Measurements from ENCODE around the gene MTUS2. TPM values are rescaled to one million over a fixed set of nuclear protein-coding genes. Genes with fewer than 3 reads are reported as not detected.

The MTUS2 gene
- polyA plus RNA-seq, 1 donor from 2014 or later, result 4.4 TPM

DNA sequence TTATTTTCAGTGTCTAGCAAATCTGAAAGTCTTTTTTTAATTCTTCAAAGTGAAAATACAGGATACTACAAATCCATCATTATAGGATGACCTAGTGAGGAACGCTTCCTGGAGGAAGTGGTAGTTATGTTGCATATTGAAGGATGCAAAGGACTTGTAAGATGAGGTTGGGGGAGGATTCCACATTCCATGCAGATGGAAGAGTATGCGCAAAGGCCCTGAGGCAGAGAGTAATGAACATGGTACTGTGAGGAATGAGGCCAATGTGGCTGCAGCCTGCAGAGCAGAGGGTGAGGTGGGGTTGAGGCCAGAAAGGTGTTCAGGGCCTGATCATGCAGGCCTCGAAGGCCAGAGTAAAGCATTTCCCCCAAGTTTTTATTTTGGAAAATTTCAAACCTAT is 202.8 kb downstream of the MTUS2 start:
- Histone ChIP-seq H3K36me3 (ENCODE audit: insufficient read depth, low read length) (no peaks in the 10 kb centered on the region), H3K27ac (ENCODE audit: low read length) (no peak overlapping the region), H3K9ac (ENCODE audit: low read length) (no peak overlapping the region), H3K4me3 (ENCODE audit: low read length) (no peak overlapping the region), H3F3A (ENCODE audit: insufficient read depth, low read length, poor library complexity, severe bottlenecking) (no peaks in the 10 kb centered on the region), H3K27me3 (ENCODE audit: insufficient read depth, low read depth, low read length) (no peaks in the 10 kb centered on the region), H3K4me2 (ENCODE audit: low read length) (no peak overlapping the region), H3K79me2 (replicated peaks; ENCODE audit: insufficient read depth, low read length) (no peaks in the 10 kb centered on the region), H2AFZ (ENCODE audit: low read depth, low read length) (no peak overlapping the region), H3K9me3 (ENCODE audit: low read length) (no peaks in the 10 kb centered on the region), H4K20me1 (ENCODE audit: insufficient read depth) (no peaks in the 10 kb centered on the region), H3K9me2 (ENCODE audit: insufficient read depth, low read length) (no peaks in the 10 kb centered on the region)
- TF ChIP-seq EP300 (conservative IDR thresholded peaks at IDR 0.05; ENCODE audit: poor library complexity, severe bottlenecking), result no peak
- TF ChIP-seq TAF1 (IDR thresholded peaks at IDR 0.05; ENCODE audit: low read depth), result no peak
- TF ChIP-seq, protein P1, sequence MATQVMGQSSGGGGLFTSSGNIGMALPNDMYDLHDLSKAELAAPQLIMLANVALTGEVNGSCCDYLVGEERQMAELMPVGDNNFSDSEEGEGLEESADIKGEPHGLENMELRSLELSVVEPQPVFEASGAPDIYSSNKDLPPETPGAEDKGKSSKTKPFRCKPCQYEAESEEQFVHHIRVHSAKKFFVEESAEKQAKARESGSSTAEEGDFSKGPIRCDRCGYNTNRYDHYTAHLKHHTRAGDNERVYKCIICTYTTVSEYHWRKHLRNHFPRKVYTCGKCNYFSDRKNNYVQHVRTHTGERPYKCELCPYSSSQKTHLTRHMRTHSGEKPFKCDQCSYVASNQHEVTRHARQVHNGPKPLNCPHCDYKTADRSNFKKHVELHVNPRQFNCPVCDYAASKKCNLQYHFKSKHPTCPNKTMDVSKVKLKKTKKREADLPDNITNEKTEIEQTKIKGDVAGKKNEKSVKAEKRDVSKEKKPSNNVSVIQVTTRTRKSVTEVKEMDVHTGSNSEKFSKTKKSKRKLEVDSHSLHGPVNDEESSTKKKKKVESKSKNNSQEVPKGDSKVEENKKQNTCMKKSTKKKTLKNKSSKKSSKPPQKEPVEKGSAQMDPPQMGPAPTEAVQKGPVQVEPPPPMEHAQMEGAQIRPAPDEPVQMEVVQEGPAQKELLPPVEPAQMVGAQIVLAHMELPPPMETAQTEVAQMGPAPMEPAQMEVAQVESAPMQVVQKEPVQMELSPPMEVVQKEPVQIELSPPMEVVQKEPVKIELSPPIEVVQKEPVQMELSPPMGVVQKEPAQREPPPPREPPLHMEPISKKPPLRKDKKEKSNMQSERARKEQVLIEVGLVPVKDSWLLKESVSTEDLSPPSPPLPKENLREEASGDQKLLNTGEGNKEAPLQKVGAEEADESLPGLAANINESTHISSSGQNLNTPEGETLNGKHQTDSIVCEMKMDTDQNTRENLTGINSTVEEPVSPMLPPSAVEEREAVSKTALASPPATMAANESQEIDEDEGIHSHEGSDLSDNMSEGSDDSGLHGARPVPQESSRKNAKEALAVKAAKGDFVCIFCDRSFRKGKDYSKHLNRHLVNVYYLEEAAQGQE (IDR thresholded peaks at IDR 0.05; ENCODE audit: borderline replicate concordance), result no peak
- TF ChIP-seq MXI1 (conservative IDR thresholded peaks at IDR 0.05; ENCODE audit: poor library complexity, severe bottlenecking), result no peak
- TF ChIP-seq, protein P2, sequence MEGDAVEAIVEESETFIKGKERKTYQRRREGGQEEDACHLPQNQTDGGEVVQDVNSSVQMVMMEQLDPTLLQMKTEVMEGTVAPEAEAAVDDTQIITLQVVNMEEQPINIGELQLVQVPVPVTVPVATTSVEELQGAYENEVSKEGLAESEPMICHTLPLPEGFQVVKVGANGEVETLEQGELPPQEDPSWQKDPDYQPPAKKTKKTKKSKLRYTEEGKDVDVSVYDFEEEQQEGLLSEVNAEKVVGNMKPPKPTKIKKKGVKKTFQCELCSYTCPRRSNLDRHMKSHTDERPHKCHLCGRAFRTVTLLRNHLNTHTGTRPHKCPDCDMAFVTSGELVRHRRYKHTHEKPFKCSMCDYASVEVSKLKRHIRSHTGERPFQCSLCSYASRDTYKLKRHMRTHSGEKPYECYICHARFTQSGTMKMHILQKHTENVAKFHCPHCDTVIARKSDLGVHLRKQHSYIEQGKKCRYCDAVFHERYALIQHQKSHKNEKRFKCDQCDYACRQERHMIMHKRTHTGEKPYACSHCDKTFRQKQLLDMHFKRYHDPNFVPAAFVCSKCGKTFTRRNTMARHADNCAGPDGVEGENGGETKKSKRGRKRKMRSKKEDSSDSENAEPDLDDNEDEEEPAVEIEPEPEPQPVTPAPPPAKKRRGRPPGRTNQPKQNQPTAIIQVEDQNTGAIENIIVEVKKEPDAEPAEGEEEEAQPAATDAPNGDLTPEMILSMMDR (IDR thresholded peaks at IDR 0.05; ENCODE audit: poor library complexity, severe bottlenecking), result no peak
- TF ChIP-seq POLR2AphosphoS5 (IDR thresholded peaks at IDR 0.05), result no peak
- TF ChIP-seq EZH2 (IDR thresholded peaks at IDR 0.05; ENCODE audit: borderline replicate concordance, insufficient read depth, low read length, poor library complexity, severe bottlenecking), result no peak
- TF ChIP-seq RAD21 (conservative IDR thresholded peaks at IDR 0.05), result no peak
- TF ChIP-seq SMC3 (conservative IDR thresholded peaks at IDR 0.05; ENCODE audit: poor library complexity), result no peak

DNA sequence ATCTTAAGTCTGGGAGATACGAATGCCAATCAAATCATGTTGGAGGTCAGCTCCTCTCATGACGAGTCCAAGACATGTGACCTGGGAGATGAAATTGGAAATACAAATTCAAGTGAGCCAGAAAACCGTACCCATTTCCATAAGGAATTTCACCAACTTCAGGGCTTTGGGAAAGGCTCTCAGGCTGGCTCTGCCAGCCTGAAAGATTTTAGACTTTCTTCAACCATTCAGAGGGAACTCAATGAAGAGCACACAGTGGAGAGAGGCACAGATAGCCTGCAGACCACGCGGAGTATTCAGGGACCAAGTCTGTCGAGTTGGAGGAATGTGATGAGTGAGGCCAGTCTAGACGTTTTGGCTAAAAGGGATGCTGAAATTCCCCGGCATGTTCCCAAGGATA is 204.6 kb downstream of the MTUS2 start:
- Histone ChIP-seq H3K9ac (ENCODE audit: low read length) (no peak overlapping the region), H3K9me3 (ENCODE audit: low read length) (no peaks in the 10 kb centered on the region), H3F3A (ENCODE audit: insufficient read depth, low read length, poor library complexity, severe bottlenecking) (no peaks in the 10 kb centered on the region), H3K4me3 (ENCODE audit: low read length) (no peak overlapping the region), H3K4me2 (ENCODE audit: low read length) (no peak overlapping the region), H4K20me1 (ENCODE audit: insufficient read depth) (no peaks in the 10 kb centered on the region), H3K27ac (ENCODE audit: low read length) (no peak overlapping the region), H2AFZ (ENCODE audit: low read depth, low read length) (no peak overlapping the region), H3K79me2 (replicated peaks; ENCODE audit: insufficient read depth, low read length) (no peaks in the 10 kb centered on the region), H3K27me3 (ENCODE audit: insufficient read depth, low read depth, low read length) (no peaks in the 10 kb centered on the region), H3K36me3 (ENCODE audit: insufficient read depth, low read length) (no peaks in the 10 kb centered on the region), H3K9me2 (ENCODE audit: insufficient read depth, low read length) (no peaks in the 10 kb centered on the region)
- TF ChIP-seq EZH2 (IDR thresholded peaks at IDR 0.05; ENCODE audit: borderline replicate concordance, insufficient read depth, low read length, poor library complexity, severe bottlenecking), result no peak
- TF ChIP-seq SMC3 (conservative IDR thresholded peaks at IDR 0.05; ENCODE audit: poor library complexity), result no peak
- TF ChIP-seq TAF1 (IDR thresholded peaks at IDR 0.05; ENCODE audit: low read depth), result no peak
- no peak for TF ChIP-seq RAD21 (conservative IDR thresholded peaks at IDR 0.05)
- TF ChIP-seq, protein P2 (IDR thresholded peaks at IDR 0.05; ENCODE audit: poor library complexity, severe bottlenecking), result no peak
- no peak for TF ChIP-seq POLR2AphosphoS5 (IDR thresholded peaks at IDR 0.05)
- TF ChIP-seq, protein P1 (IDR thresholded peaks at IDR 0.05; ENCODE audit: borderline replicate concordance), result no peak
- no peak for TF ChIP-seq EP300 (conservative IDR thresholded peaks at IDR 0.05; ENCODE audit: poor library complexity, severe bottlenecking)
- TF ChIP-seq MXI1 (conservative IDR thresholded peaks at IDR 0.05; ENCODE audit: poor library complexity, severe bottlenecking), result no peak

Data from neural cell (in vitro differentiated cells).